Sigmoid colon (tissue), 7 donors: Measurements from ENCODE around the gene SMIM44. TPM values are rescaled to one million over a fixed set of nuclear protein-coding genes. Genes with fewer than 3 reads are reported as not detected.
A peak's percentile ranks its signal among the peaks of the same experiment; 100 is the strongest.

ENCODE experiments used
- DNase-seq: peaks from one replicate; pipeline ENCODE4 v3.0.0-alpha.2; 2019
- H3K27ac ChIP-seq, 4 donors: fragments of 200-600 bp; sonication (generic); one replicate each; pipeline ENCODE4 v1.5.1; 2016 to 2019; ENCODE audit warnings: mild to moderate bottlenecking in 1 of 4
- H3K27me3 ChIP-seq, 3 donors: fragments of 200-600 bp; sonication (generic); one replicate each; pipeline ENCODE4 v1.5.1; 2019; ENCODE audit warnings: mild to moderate bottlenecking in 1 of 3
- H3K36me3 ChIP-seq, 4 donors: fragments of 200-600 bp; sonication (generic); one replicate each; pipeline ENCODE4 v1.5.1; 2016 to 2019
- H3K4me1 ChIP-seq, 4 donors: fragments of 200-600 bp; sonication (generic); one replicate each; pipeline ENCODE4 v1.5.1; 2017 to 2019
- H3K4me3 ChIP-seq, 4 donors: fragments of 200-600 bp; sonication (generic); one replicate each; pipeline ENCODE4 v1.5.1; 2017 to 2019; ENCODE audit warnings: mild to moderate bottlenecking in 2 of 4, moderate library complexity in 1 of 4
- H3K9me3 ChIP-seq, 4 donors: fragments of 200-600 bp in 3 of 4; sonication (generic) in 3 of 4; one replicate each; pipeline versions ENCODE4 v1.5.1 to v1.6.1; 2013 to 2019
- EP300 ChIP-seq, 4 donors: sonication (generic); formaldehyde crosslinking; IDR thresholded peaks; one replicate each; pipeline ENCODE4 v1.6.1; 2017; ENCODE audit warnings: antibody characterized with exemption in 4 of 4
- POLR2A ChIP-seq, 2 donors: fragments of 450-650 bp; IDR thresholded peaks; one replicate each; pipeline ENCODE4 v1.6.1; 2016; ENCODE audit warnings: antibody characterized with exemption in 2 of 2, mild to moderate bottlenecking in 2 of 2, moderate library complexity in 2 of 2
- POLR2AphosphoS5 ChIP-seq, 4 donors: sonication (generic); formaldehyde crosslinking; IDR thresholded peaks; one replicate each; pipeline ENCODE4 v1.6.1; 2017; ENCODE audit warnings: antibody characterized with exemption in 4 of 4
- WGBS, 2 donors: extraction: QIAGEN DNeasy Blood & Tissue Kit; methylation state at CpG; one replicate each; pipeline ENCODE4 v1.1.7; 2013; 5-methylcytosine and 5-hydroxymethylcytosine counted together
- intact Hi-C: fragments of 100-400 bp; cut with DNase I; formaldehyde crosslinking; loops from one replicate; pipeline ENCODE4 v1.15.1; 2023
- polyA plus RNA-seq, 3 donors: library from polyadenylated mRNA; stranded (reverse); fragments of 200-250 nt; gene quantifications; one replicate each; pipeline ENCODE4 v1.2.3, GENCODE V29; 2013
- total RNA-seq, 4 donors: library from RNA; depleted of rRNA; stranded (reverse); fragments of >200 nt; gene quantifications; one replicate each; pipeline ENCODE4 v1.1.0, GENCODE V29; 2016
- TF ChIP-seq, protein P1 (sequence below), 4 experiments: fragments of 450-650 bp in 3 of 4; fragments of 200-600 bp in 1 of 4; IDR thresholded peaks; one replicate each; pipeline ENCODE4 v1.5.1; 2016 to 2019; ENCODE audit warnings: antibody characterized with exemption in 4 of 4, mild to moderate bottlenecking in 3 of 4, moderate library complexity in 2 of 4
- donor health status: healthy with polysubstance abuse.
- donor health status: Bipolar disorder and iron deficiency.
- donor health status: healthy.

SMIM44 gene
- total and polyA plus RNA-seq, 7 donors, result 2.9 TPM; not detected in 6

DNA sequence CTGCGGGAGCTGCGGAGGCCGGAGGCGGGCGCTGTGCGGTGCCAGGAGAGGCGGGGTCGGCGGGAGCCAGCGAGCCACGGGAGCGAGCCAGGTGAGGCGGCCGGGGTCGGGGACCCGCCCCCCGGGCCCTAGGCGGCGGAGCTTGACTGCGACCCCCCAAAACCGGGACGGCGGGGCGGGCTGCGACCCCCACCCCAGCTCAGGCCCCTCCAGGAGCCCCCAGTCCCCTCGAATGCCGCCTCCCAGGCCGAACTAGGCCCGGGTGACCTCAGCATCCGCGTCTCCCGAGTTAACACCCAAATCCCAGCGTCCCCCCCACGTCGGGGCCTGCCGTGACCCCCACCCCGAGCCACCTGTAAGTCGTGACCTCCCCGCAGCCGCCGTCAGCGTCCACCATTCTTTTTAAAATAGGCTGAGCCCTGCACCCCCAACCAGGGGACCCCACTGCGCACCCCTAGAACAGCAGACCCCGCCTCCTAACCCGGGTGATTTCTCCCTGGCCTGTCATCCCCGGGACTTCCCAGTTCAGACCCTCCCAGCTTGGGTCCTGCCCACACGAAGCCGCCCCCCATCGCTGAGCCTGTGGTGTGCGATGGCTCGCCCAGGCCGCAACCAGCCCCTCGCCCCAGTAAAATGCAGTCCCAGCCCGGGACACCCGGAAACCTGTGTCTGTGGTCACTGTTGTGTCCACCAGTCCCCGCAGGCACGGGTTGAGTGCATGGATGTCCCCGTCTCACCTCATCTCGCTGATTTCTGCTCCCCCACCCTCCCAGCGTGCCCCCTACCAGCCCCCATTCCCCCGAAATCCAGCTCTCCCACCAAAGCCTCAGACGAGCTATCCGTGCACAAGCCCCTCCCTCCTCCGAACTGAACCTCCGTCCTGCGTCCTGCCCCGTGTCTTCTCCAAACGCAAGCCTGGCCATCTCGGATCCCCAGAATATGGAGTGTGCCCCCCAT is 23.4 kb upstream of the SMIM44 start:
- Histone ChIP-seq H3K36me3 (peaks cover 0 to 5% (median 2%) of the 10 kb centered on the region in 4 donors), H3K4me3 (peak overlapping the region; percentile 75 to 92 (median 89)), H3K9me3 (no peaks in the 10 kb centered on the region), H3K27me3 (no peaks in the 10 kb centered on the region), H3K27ac (peak overlapping the region; percentile 81 to 92 (median 86)), H3K4me1 (peaks cover 0 to 50% (median 36%) of the 10 kb centered on the region in 4 donors)
- peak; percentile 80 for DNase-seq
- WGBS, 2 donors, result 1% methylated on average over 69 of the region's 69 CpGs
- intact Hi-C loops, result loop anchor here (2.0 kb wide), 1 partner anchor 66 kb away; the partner anchor contains the start of gene HMG20B
- no peak for TF ChIP-seq EP300 (IDR thresholded peaks at IDR 0.05)
- TF ChIP-seq, protein P1, sequence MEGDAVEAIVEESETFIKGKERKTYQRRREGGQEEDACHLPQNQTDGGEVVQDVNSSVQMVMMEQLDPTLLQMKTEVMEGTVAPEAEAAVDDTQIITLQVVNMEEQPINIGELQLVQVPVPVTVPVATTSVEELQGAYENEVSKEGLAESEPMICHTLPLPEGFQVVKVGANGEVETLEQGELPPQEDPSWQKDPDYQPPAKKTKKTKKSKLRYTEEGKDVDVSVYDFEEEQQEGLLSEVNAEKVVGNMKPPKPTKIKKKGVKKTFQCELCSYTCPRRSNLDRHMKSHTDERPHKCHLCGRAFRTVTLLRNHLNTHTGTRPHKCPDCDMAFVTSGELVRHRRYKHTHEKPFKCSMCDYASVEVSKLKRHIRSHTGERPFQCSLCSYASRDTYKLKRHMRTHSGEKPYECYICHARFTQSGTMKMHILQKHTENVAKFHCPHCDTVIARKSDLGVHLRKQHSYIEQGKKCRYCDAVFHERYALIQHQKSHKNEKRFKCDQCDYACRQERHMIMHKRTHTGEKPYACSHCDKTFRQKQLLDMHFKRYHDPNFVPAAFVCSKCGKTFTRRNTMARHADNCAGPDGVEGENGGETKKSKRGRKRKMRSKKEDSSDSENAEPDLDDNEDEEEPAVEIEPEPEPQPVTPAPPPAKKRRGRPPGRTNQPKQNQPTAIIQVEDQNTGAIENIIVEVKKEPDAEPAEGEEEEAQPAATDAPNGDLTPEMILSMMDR (IDR thresholded peaks at IDR 0.05), result no peak

DNA sequence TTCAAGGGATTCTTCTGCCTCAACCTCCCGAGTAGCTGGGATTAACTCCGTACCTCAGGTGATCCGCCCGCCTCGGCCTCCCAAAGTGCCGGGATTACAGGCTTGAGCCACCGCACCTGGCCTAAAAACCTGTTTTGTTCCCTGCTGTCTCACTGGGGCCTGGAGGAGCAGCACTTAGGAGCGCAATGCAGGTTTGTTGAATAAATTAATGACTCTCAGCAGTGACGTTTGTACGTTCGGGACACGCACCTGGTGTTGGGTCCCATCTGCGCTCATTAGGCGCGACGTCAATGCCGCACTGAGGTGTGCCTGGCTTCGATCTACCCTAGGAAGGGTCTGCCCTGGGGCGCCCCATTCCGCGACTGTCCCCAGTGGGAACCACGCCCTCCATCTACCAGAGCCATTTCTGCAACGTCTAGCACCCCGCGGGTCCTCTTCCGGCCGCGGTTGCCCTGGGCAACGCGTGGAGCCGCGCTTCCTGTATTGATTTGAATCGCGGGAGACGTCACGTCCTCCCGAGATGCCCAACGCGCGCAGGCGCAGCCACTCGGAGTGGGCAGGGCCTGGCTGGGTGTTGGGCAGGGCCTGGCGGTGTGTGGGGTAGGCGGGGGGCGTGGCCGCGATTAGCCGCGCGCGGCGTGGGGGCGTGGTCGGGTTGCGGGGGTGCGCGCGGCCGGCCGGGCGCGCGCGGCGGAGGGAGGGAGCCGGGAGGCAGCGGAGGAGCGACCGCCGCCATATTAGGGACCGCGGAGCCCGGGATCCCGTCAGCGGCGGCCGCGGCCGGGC is 22.6 kb upstream of the SMIM44 start, which contains the start of gene FZR1:
TSS of gene FZR1 (plus strand) at position 714 of the 786 bp plus-strand sequence. CDS start 16,679 bp downstream, outside the sequence.
- peaks cover 0 to 46% (median 33%) of the 10 kb centered on the region in 4 donors for H3K4me1 ChIP-seq
- intact Hi-C loops, result loop anchor here (2.0 kb wide), 1 partner anchor 67 kb away; the partner anchor contains the start of gene HMG20B
- DNase-seq, result peak; percentile 100
- H3K27ac ChIP-seq, result peak within 1 kb of the TSS; percentile 81 to 92 (median 86)
- no peaks in the 10 kb centered on the region for H3K27me3 ChIP-seq
- no peaks in the 10 kb centered on the region for H3K9me3 ChIP-seq
- 1% methylated on average over 79 of the region's 79 CpGs for WGBS, 2 donors
- H3K4me3 ChIP-seq, result peak within 1 kb of the TSS; percentile 75 to 92 (median 89)
- TF ChIP-seq, protein P1 (IDR thresholded peaks at IDR 0.05), result no peak
- TF ChIP-seq POLR2AphosphoS5 (IDR thresholded peaks at IDR 0.05) (peak; percentile 42 to 74 (median 71)), POLR2A (IDR thresholded peaks at IDR 0.05) (peak in 1 of 2 donors; percentile 28), EP300 (IDR thresholded peaks at IDR 0.05) (peak in 1 of 4 donors; percentile 47)
- H3K36me3 ChIP-seq, result peaks cover 0 to 5% (median 2%) of the 10 kb centered on the region in 4 donors

DNA sequence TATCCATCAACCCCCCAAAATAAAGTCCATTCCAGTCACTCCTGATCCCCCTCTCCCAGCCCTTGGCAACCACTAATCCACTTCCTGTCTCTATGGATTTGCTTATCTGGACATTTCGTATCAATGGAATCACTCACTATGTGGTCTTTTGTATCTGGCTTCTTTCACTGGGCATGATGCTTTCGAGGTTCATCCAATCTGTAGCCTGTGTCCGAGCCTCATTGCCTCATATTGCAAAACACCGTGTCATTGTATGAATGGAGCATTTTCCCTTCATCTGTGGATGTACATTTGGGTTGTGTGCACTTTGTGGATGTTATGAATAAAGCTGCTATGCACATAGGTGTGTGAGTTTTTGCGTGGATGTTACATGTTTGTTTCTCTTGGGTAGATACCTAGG is 21.5 kb upstream of the SMIM44 start:
- TF ChIP-seq POLR2A (IDR thresholded peaks at IDR 0.05), result no peak
- TF ChIP-seq, protein P1 (IDR thresholded peaks at IDR 0.05), result no peak
- no peak for TF ChIP-seq EP300 (IDR thresholded peaks at IDR 0.05)
- no peak for TF ChIP-seq POLR2AphosphoS5 (IDR thresholded peaks at IDR 0.05)
- WGBS, 2 donors, result 87 to 90% methylated on average over 5 of the region's 5 CpGs
- H3K27ac ChIP-seq, result no peak overlapping the region
- H3K4me1 ChIP-seq, result peaks cover 0 to 40% (median 34%) of the 10 kb centered on the region in 4 donors
- H3K27me3 ChIP-seq, result no peaks in the 10 kb centered on the region
- DNase-seq, result no peak
- H3K9me3 ChIP-seq, result no peaks in the 10 kb centered on the region
- intact Hi-C loops, result no loop called here
- no peak overlapping the region for H3K4me3 ChIP-seq
- H3K36me3 ChIP-seq, result no peaks in the 10 kb centered on the region

DNA sequence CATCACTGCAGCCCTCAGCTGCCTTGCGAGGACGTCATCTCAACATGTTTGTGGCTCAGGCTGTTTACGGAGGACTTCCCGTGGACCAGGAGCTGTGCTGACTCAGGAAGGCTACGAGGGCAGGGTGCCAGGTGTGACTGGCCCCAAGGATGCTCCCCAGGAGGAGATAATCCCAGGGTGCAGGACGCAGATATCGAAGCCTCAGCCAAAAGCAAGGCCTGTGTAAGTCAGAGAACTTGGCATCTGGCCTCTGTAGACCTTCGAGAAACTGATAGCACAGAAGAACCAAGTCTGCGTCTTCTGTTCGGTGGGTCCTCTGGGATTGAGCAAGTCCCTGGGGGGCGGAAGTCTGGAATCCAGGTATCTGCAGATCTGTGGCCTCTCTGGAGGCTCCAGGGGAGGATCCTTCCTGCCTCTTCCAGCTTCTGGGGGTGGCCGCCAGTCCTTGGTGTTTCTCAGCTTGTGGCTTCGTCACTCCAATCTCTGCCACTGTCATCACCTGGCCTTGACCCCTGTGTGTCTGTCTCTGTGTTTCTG is 19.9 kb upstream of the SMIM44 start:
- Histone ChIP-seq H3K4me3 (no peak overlapping the region), H3K27me3 (no peaks in the 10 kb centered on the region), H3K36me3 (no peaks in the 10 kb centered on the region), H3K27ac (no peak overlapping the region), H3K4me1 (peaks cover 0 to 36% (median 31%) of the 10 kb centered on the region in 4 donors), H3K9me3 (no peaks in the 10 kb centered on the region)
- WGBS, 2 donors, result 86 to 87% methylated on average over 13 of the region's 13 CpGs
- no peak for DNase-seq
- intact Hi-C loops, result no loop called here
- TF ChIP-seq POLR2A (IDR thresholded peaks at IDR 0.05), result no peak
- TF ChIP-seq EP300 (IDR thresholded peaks at IDR 0.05), result no peak
